Mucosa of descending colon (tissue), 3 donors: ENCODE data around the gene MED19. TPM values are rescaled to one million over a fixed set of nuclear protein-coding genes. Genes with fewer than 3 reads are reported as not detected.

ENCODE experiments used
- ATAC-seq: fragments of 200-7000 bp; cut with Tn5 transposase; one replicate; pipeline ENCODE4 v1.9.1; 2020; ENCODE audit warnings: mild to moderate bottlenecking, moderate library complexity
- DNase-seq, 3 donors: peaks; one replicate each; pipeline ENCODE4 v3.0.0-alpha.2; 2020
- H3K36me3 ChIP-seq: fragments of 200-600 bp; one replicate; pipeline ENCODE4 v1.8.0; 2021; ENCODE audit warnings: low read depth, mild to moderate bottlenecking
- H3K4me1 ChIP-seq: fragments of 200-600 bp; one replicate; pipeline ENCODE4 v1.8.0; 2021; ENCODE audit warnings: low read depth, mild to moderate bottlenecking
- H3K4me3 ChIP-seq: fragments of 200-600 bp; one replicate; pipeline ENCODE4 v1.8.0; 2021; ENCODE audit warnings: mild to moderate bottlenecking
- H3K9me3 ChIP-seq: fragments of 200-600 bp; one replicate; pipeline ENCODE4 v1.8.0; 2021; ENCODE audit warnings: mild to moderate bottlenecking
- intact Hi-C, 2 donors: fragments of 100-400 bp; cut with DNase I in 1 of 2; cut with micrococcal nuclease in 1 of 2; formaldehyde crosslinking; loops; one replicate each; pipeline versions ENCODE4 v1.11.0 to v1.11.1; 2022; cut with DNase I, micrococcal nuclease
- total RNA-seq, 3 donors: library from RNA; stranded (reverse); fragmentation: NEBNext Ultra II Directional in 2 of 3; extraction: Animal tissue kit (Norgen Biotek cat#: 25700) in 2 of 3; gene quantifications; one replicate each; pipeline versions ENCODE4 v1.2.1 to v1.2.4, GENCODE V29; 2021 to 2023
- TF ChIP-seq, protein P1 (sequence below): fragments of 200-600 bp; IDR thresholded peaks from one replicate; pipeline ENCODE4 v1.8.0; 2022; ENCODE audit warnings: antibody characterized with exemption, mild to moderate bottlenecking
- donor health status: DM: no; HTN: no; CAD: no; lungs with moderate emphysema.
- donor health status: DM: no; HTN: no; CAD: no.
- donor health status: DM: no; HTN: yes; CAD: no.

MED19 gene
- total RNA-seq, 3 donors from 2014 or later, result 10.7 to 14.6 (median 12.5) TPM

DNA sequence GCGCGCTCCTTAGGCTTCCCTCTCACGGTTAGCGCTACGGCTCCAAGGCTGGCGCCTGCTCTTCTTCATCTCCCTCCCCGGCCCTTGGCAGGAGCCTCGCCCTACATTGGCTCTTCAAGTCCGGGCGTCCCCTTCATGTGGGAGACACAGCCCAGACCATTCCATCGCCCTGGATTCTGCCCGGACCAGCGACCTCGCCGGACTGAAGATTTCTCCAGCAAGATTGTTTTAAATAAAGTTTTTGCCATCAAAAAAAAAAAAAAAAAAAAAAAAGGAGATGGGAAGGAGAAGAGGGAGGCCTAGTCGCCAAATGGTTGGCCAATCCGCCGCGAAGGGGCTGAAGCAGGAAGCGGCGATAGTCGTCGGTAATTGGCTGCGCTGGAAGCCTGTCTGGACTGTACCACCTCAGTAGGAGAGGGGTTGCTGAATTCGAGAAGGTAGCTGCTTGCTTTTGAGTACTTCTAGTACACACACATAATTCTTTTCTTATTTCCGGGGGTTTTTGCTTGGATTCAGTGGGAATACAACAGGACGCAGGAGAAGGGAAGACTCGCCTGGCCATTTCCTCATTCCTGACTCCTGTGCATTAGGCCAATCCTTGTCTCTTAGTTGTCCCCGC is 44.8 kb downstream of the MED19 start:
- Histone ChIP-seq H3K4me1 (peaks cover 11% of the 10 kb centered on the region), H3K4me3 (peak overlapping the region; percentile 93), H3K9me3 (no peaks in the 10 kb centered on the region), H3K36me3 (no peaks in the 10 kb centered on the region)
- peak; percentile 87 for ATAC-seq
- TF ChIP-seq, protein P1, sequence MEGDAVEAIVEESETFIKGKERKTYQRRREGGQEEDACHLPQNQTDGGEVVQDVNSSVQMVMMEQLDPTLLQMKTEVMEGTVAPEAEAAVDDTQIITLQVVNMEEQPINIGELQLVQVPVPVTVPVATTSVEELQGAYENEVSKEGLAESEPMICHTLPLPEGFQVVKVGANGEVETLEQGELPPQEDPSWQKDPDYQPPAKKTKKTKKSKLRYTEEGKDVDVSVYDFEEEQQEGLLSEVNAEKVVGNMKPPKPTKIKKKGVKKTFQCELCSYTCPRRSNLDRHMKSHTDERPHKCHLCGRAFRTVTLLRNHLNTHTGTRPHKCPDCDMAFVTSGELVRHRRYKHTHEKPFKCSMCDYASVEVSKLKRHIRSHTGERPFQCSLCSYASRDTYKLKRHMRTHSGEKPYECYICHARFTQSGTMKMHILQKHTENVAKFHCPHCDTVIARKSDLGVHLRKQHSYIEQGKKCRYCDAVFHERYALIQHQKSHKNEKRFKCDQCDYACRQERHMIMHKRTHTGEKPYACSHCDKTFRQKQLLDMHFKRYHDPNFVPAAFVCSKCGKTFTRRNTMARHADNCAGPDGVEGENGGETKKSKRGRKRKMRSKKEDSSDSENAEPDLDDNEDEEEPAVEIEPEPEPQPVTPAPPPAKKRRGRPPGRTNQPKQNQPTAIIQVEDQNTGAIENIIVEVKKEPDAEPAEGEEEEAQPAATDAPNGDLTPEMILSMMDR, result no peak
- DNase-seq, result peak; percentile 91 to 99 (median 95)
- intact Hi-C loops, result no loop called here

DNA sequence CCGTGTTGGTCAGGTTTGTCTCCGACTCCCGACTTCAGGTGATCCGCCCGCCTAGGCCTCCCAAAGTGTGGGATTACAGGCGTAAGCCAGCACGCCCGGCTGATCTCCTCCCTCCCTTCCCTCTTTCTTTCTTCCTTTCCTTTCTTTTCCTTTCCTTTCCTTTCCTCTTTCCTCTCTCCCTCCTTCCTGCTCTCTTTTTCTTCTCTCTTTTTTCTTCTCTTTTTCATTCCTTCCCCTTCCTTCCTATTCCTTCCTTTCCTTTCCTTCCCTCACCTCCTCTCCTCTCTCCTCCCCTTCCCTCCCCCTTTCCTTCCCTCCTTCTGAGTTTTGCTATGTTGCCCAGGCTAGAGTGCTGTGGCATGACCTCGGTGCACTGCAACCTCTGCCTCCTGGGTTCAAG is 48.0 kb downstream of the MED19 start:
- Histone ChIP-seq H3K36me3 (no peaks in the 10 kb centered on the region), H3K4me1 (peaks cover 1% of the 10 kb centered on the region), H3K9me3 (no peaks in the 10 kb centered on the region), H3K4me3 (no peak overlapping the region)
- intact Hi-C loops, result no loop called here
- ATAC-seq (no peak), DNase-seq (peak in 1 of 3 donors; percentile 28)
- TF ChIP-seq, protein P1, result no peak

DNA sequence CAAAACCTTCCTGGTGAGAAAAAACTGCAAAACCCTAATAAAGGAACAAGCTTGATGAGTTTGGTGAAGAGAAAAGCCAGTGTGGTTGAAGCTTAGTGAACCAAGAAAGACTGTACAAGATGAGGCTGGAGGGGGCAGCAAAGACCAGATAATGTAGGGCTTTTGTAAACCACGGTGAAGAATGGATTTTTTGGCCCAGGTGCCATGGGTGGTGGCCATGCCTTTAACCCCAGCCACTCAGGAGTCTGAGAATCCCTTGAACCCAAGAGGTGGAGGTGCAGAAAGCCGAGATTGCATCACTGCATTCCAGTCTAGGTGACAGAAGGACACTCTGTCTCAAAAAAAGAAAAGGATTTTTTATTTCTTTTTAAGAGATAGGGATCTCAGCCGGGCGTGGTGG is 49.1 kb downstream of the MED19 start:
- H3K4me1 ChIP-seq, result peaks cover 5% of the 10 kb centered on the region
- H3K4me3 ChIP-seq, result no peak overlapping the region
- H3K9me3 ChIP-seq, result no peaks in the 10 kb centered on the region
- intact Hi-C loops, result no loop called here
- ATAC-seq, result no peak
- TF ChIP-seq, protein P1, result no peak
- H3K36me3 ChIP-seq, result no peaks in the 10 kb centered on the region
- no peak for DNase-seq

DNA sequence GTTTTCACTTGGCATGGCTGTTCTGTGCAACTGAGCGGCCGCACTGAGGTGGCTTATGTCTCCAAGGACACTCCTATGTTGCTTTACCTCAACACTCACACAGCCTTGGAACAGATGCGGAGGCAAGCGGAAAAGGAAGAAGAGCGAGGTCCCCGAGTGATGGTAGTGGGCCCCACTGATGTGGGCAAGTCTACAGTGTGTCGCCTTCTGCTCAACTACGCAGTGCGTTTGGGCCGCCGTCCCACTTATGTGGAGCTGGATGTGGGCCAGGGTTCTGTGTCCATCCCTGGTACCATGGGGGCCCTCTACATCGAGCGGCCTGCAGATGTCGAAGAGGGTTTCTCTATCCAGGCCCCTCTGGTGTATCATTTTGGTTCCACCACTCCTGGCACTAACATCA is 52.3 kb downstream of the MED19 start:
- H3K36me3 ChIP-seq, result peaks cover 4% of the 10 kb centered on the region
- intact Hi-C loops, result no loop called here
- H3K4me3 ChIP-seq, result no peak overlapping the region
- peak in 1 of 3 donors; percentile 55 for DNase-seq
- no peaks in the 10 kb centered on the region for H3K9me3 ChIP-seq
- TF ChIP-seq, protein P1, result no peak
- peaks cover 8% of the 10 kb centered on the region for H3K4me1 ChIP-seq
- no peak for ATAC-seq

DNA sequence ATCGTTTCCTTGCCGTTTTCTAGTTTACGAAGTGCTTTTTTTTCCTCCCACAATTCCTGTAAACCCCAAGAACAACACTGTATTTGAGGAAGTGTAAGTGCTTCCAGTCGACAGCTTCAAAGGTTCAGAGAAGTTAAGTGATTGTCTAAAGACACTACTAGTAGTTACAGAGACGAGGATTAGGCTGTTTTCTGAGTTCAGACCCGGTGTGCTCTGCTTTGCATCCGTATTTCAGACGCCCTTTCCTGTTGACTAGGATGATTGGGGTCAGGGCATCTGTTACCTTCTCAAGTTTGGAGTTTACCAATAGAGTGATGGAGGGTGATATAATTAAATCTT is 54.0 kb downstream of the MED19 start:
- Histone ChIP-seq H3K36me3 (peaks cover 4% of the 10 kb centered on the region), H3K4me1 (peaks cover 8% of the 10 kb centered on the region), H3K4me3 (peak overlapping the region; percentile 25), H3K9me3 (no peaks in the 10 kb centered on the region)
- TF ChIP-seq, protein P1, result no peak
- no peak for ATAC-seq
- no peak for DNase-seq
- intact Hi-C loops, result no loop called here
